Measurements from ENCODE around the gene GJC1. TPM values are rescaled to one million over a fixed set of nuclear protein-coding genes. Genes with fewer than 3 reads are reported as not detected.

The GJC1 gene
- total RNA-seq, 1 experiment from 2014 or later: 89.4 TPM

DNA sequence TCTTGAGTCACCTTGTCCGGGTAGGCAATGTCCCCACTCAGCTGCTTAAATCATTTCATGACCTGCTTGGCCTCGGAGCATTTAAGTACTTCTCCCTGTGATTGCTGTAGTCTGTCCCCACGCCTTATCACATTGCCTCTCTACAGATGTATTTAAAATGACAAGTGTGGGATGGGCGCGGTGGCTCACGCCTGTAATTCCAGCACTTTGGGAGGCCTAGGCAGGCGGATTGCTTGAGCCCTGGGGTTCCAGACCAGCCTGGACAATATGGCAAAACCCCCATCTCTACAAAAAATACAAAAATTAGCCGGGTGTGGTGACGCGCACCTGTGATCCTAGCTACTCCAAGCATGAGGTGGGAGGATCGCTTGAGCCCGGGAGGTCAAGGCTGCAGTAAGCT lies 1.3 kb upstream of the GJC1 start:
- peaks cover 8% of the 10 kb centered on the region for H3K4me1 ChIP-seq (ENCODE audit: control insufficient read depth, insufficient read depth, low read length)
- BruUV-seq (replicated peaks): no TSS peak
- TF ChIP-seq, protein P1, sequence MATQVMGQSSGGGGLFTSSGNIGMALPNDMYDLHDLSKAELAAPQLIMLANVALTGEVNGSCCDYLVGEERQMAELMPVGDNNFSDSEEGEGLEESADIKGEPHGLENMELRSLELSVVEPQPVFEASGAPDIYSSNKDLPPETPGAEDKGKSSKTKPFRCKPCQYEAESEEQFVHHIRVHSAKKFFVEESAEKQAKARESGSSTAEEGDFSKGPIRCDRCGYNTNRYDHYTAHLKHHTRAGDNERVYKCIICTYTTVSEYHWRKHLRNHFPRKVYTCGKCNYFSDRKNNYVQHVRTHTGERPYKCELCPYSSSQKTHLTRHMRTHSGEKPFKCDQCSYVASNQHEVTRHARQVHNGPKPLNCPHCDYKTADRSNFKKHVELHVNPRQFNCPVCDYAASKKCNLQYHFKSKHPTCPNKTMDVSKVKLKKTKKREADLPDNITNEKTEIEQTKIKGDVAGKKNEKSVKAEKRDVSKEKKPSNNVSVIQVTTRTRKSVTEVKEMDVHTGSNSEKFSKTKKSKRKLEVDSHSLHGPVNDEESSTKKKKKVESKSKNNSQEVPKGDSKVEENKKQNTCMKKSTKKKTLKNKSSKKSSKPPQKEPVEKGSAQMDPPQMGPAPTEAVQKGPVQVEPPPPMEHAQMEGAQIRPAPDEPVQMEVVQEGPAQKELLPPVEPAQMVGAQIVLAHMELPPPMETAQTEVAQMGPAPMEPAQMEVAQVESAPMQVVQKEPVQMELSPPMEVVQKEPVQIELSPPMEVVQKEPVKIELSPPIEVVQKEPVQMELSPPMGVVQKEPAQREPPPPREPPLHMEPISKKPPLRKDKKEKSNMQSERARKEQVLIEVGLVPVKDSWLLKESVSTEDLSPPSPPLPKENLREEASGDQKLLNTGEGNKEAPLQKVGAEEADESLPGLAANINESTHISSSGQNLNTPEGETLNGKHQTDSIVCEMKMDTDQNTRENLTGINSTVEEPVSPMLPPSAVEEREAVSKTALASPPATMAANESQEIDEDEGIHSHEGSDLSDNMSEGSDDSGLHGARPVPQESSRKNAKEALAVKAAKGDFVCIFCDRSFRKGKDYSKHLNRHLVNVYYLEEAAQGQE (IDR thresholded peaks at IDR 0.05; ENCODE audit: insufficient read depth in 1 of 2, low read depth in 2 of 2, low read length in 1 of 2): no peak
- TF ChIP-seq SIN3A (IDR thresholded peaks at IDR 0.05; ENCODE audit: borderline replicate concordance, insufficient read depth, low read depth, low read length) (no peak), POLR2AphosphoS5 (IDR thresholded peaks at IDR 0.05; ENCODE audit: low read depth, low read length) (no peak), TCF7L2 (IDR thresholded peaks at IDR 0.05; ENCODE audit: low read depth, low read length) (no peak)
- TF ChIP-seq, protein P2, sequence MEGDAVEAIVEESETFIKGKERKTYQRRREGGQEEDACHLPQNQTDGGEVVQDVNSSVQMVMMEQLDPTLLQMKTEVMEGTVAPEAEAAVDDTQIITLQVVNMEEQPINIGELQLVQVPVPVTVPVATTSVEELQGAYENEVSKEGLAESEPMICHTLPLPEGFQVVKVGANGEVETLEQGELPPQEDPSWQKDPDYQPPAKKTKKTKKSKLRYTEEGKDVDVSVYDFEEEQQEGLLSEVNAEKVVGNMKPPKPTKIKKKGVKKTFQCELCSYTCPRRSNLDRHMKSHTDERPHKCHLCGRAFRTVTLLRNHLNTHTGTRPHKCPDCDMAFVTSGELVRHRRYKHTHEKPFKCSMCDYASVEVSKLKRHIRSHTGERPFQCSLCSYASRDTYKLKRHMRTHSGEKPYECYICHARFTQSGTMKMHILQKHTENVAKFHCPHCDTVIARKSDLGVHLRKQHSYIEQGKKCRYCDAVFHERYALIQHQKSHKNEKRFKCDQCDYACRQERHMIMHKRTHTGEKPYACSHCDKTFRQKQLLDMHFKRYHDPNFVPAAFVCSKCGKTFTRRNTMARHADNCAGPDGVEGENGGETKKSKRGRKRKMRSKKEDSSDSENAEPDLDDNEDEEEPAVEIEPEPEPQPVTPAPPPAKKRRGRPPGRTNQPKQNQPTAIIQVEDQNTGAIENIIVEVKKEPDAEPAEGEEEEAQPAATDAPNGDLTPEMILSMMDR (IDR thresholded peaks at IDR 0.05): no peak
- H3K27me3 ChIP-seq (ENCODE audit: control insufficient read depth, insufficient read depth, low read length): no peaks in the 10 kb centered on the region
- in situ Hi-C loops (cut with HindIII; ENCODE audit: low pct_unique_long_range_greater_than_20kb, low sequenced_read_pairs): no loop called here
- no peak overlapping the region for H3K4me3 ChIP-seq (ENCODE audit: low read depth in 2 of 2, low read length in 2 of 2)
- no peak for ATAC-seq
- peak overlapping the region; percentile 82; the same call in 1 of the 2 replicates for H3K27ac ChIP-seq (ENCODE audit: low read length)
- no peaks in the 10 kb centered on the region; the same call in 1 of the 2 replicates for H3K36me3 ChIP-seq (ENCODE audit: control insufficient read depth, insufficient read depth, low read length)
- intact Hi-C loops (cut with micrococcal nuclease; ENCODE audit: unreplicated experiment): no loop called here
- no peak for DNase-seq (ENCODE audit: low read depth, low spot score)
- no peaks in the 10 kb centered on the region for H3K9me3 ChIP-seq (ENCODE audit: control insufficient read depth, insufficient read depth, low read depth, low read length)
- CTCF ChIA-PET: no interaction called here
- POLR2A ChIA-PET: no interaction called here

DNA sequence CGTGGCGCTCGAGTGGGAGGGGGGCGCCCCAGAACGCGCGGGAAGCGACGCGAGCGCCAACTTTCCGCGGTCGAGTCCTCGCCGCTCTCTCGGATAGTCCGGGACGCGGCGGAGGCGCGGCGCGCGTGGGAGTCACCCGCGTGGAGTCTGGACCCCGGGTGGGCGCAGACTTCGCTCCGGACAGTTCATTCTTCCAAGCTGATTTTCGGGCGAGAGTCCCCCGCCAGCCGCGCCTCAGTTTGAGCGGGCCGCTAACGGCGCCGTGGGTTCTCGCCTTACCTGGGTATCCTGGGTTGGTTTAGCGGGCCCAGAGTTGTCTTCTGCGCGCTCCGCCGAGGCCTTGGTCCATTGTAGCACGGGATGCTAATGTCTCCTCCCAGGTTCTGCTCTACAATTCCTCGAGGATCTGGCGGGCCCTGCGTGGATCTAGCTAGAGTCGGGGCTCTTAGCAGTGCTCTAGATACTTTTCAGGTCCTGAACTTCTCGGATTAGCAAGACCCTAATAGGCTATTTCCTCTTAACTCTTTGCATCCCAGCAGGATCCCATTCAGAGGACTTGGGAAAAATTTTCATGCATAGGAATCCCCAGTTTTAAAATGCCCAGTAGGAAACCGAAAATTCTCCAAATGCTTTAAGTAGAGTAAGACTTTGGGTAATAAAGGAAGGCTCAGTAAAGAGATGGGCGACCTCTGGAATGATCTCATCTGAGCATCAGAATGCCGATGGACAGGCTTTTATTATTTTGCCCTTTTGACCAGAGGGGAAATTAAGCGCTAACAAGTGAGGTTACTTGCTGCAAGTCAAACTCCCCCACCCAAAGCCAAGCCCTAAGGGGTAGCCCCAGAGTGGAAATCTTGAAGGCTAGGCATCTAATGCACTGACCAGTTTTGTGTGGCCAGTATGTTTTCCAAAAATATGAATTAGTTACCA lies 537 bp upstream of the GJC1 start:
- TF ChIP-seq TCF7L2 (IDR thresholded peaks at IDR 0.05; ENCODE audit: low read depth, low read length) (no peak), SIN3A (IDR thresholded peaks at IDR 0.05; ENCODE audit: borderline replicate concordance, insufficient read depth, low read depth, low read length) (no peak), POLR2AphosphoS5 (IDR thresholded peaks at IDR 0.05; ENCODE audit: low read depth, low read length) (no peak)
- TF ChIP-seq, protein P1 (IDR thresholded peaks at IDR 0.05; ENCODE audit: insufficient read depth in 1 of 2, low read depth in 2 of 2, low read length in 1 of 2): no peak
- TF ChIP-seq, protein P2 (IDR thresholded peaks at IDR 0.05): no peak
- DNase-seq (ENCODE audit: low read depth, low spot score): no peak
- Histone ChIP-seq H3K36me3 (ENCODE audit: control insufficient read depth, insufficient read depth, low read length) (no peaks in the 10 kb centered on the region; the same call in 1 of the 2 replicates), H3K27me3 (ENCODE audit: control insufficient read depth, insufficient read depth, low read length) (no peaks in the 10 kb centered on the region), H3K4me1 (ENCODE audit: control insufficient read depth, insufficient read depth, low read length) (peaks cover 8% of the 10 kb centered on the region), H3K27ac (ENCODE audit: low read length) (peak overlapping the region; percentile 82), H3K9me3 (ENCODE audit: control insufficient read depth, insufficient read depth, low read depth, low read length) (no peaks in the 10 kb centered on the region), H3K4me3 (ENCODE audit: low read depth in 2 of 2, low read length in 2 of 2) (peak overlapping the region; percentile 56 to 82)
- intact Hi-C loops (cut with micrococcal nuclease; ENCODE audit: unreplicated experiment): no loop called here
- peak; percentile 51 for ATAC-seq
- ChIA-PET POLR2A (no interaction called here), CTCF (no interaction called here)
- BruUV-seq (replicated peaks): no TSS peak
- in situ Hi-C loops (cut with HindIII; ENCODE audit: low pct_unique_long_range_greater_than_20kb, low sequenced_read_pairs): no loop called here

Data from Panc1 (cell line).